Ishikawa (cell line): Measurements from ENCODE around the gene CEP295NL.

Experiments
- CEBPB ChIP-seq: IDR thresholded peaks from 2 replicates; pipeline ENCODE4 v1.6.1; 2012
- CREB1 ChIP-seq: IDR thresholded peaks from 2 replicates; pipeline ENCODE4 v1.6.1; 2012; ENCODE audit warnings: low read depth
- EP300 ChIP-seq: IDR thresholded peaks from 2 replicates; pipeline ENCODE4 v1.6.1; 2012; ENCODE audit warnings: borderline replicate concordance
- MAX ChIP-seq: IDR thresholded peaks from 2 replicates; pipeline ENCODE4 v1.6.1; 2012
- REST ChIP-seq: IDR thresholded peaks from 2 replicates; pipeline ENCODE4 v1.6.1; 2012; ENCODE audit warnings: low read depth, mild to moderate bottlenecking
- USF1 ChIP-seq: IDR thresholded peaks from 2 replicates; pipeline ENCODE4 v1.6.1; 2012

GRCh38 chr17:78896834-78897663, 6.0 kb downstream of the CEP295NL start:
- TF ChIP-seq EP300: no peak
- no peak for TF ChIP-seq CREB1
- no peak for TF ChIP-seq USF1
- no peak for TF ChIP-seq MAX
- TF ChIP-seq CEBPB: no peak
- no peak for TF ChIP-seq REST
